GM19324 (cell line): ENCODE measurements around the gene KRCC1.
"Not testable (repeated sequence)": the region's sequence is repeated elsewhere in the genome, so short reads cannot be mapped to it uniquely, and the experiment has no call there.

ENCODE experiments used
- ATAC-seq: cut with Tn5 transposase; IDR thresholded peaks from one replicate; pipeline ENCODE4 v1.9.1; 2021; ENCODE audit warnings: mild to moderate bottlenecking, moderate library complexity; ENCODE audit not compliant: unreplicated experiment, low FRiP score

Gene KRCC1

GRCh38 chr2:88048541-88048940 is 7.0 kb downstream of the KRCC1 start:
- ATAC-seq, result no peak

GRCh38 chr2:88045561-88045960 is 10.0 kb downstream of the KRCC1 start:
- ATAC-seq, result not testable (repeated sequence)

GRCh38 chr2:88042476-88042875 is 13.1 kb downstream of the KRCC1 start:
- ATAC-seq, result no peak

- no peak for ATAC-seq
These were observed 17.1 kb downstream of the KRCC1 start for GRCh38 chr2:88038263-88039105.

GRCh38 chr2:88036606-88037005 is 19.0 kb downstream of the KRCC1 start:
- ATAC-seq, result no peak

- ATAC-seq, result no peak
These were observed 19.4 kb downstream of the KRCC1 start for GRCh38 chr2:88036182-88036581.

- no peak for ATAC-seq
These were observed 23.4 kb downstream of the KRCC1 start for GRCh38 chr2:88032070-88032702.

GRCh38 chr2:88028931-88029330 is 26.7 kb downstream of the KRCC1 start:
- no peak for ATAC-seq

- ATAC-seq, result no peak
These were observed 27.7 kb downstream of the KRCC1 start for GRCh38 chr2:88027697-88028389.

GRCh38 chr2:88024509-88024908 is 31.1 kb downstream of the KRCC1 start:
- no peak for ATAC-seq

GRCh38 chr2:88022669-88022921 is 33.0 kb downstream of the KRCC1 start:
- ATAC-seq, result no peak

- no peak for ATAC-seq
These were observed 35.6 kb downstream of the KRCC1 start for GRCh38 chr2:88019985-88020384.

- ATAC-seq, result no peak
These were observed 36.7 kb downstream of the KRCC1 start for GRCh38 chr2:88018909-88019308.

- ATAC-seq, result not testable (repeated sequence)
These were observed 37.3 kb downstream of the KRCC1 start for GRCh38 chr2:88018077-88018805.

- ATAC-seq, result not testable (repeated sequence)
These were observed 37.9 kb downstream of the KRCC1 start for GRCh38 chr2:88017780-88018038.

GRCh38 chr2:88016960-88017779 is 38.4 kb downstream of the KRCC1 start:
- peak; percentile 62 for ATAC-seq

GRCh38 chr2:88016086-88016959 is 39.3 kb downstream of the KRCC1 start, which contains the start of gene RNU2-63P:
Gene RNU2-63P, minus strand, starts transcription at chr2:88016547.
- ATAC-seq, result peak; percentile 91

GRCh38 chr2:88011011-88011410 is 44.6 kb downstream of the KRCC1 start:
- no peak for ATAC-seq

GRCh38 chr2:88010136-88010535 is 45.4 kb downstream of the KRCC1 start:
- ATAC-seq, result no peak
